ENCODE results near the gene STEAP4. TPM values are rescaled to one million over a fixed set of nuclear protein-coding genes. Genes with fewer than 3 reads are reported as not detected.

The STEAP4 gene
- total RNA-seq, 1 experiment from 2014 or later = 0.17 TPM

GRCh38 chr7:88344956-88345832 lies 38.5 kb upstream of the STEAP4 start:
- TF ChIP-seq ZNF281 (CRISPR knock-in tag; IDR thresholded peaks at IDR 0.05) (no peak), PRRX2 (CRISPR knock-in tag; IDR thresholded peaks at IDR 0.05) (no peak), ATF1 (CRISPR knock-in tag; IDR thresholded peaks at IDR 0.05) (no peak), PRDM15 (CRISPR knock-in tag; IDR thresholded peaks at IDR 0.05) (no peak), ZNF423 (CRISPR knock-in tag; IDR thresholded peaks at IDR 0.05) (no peak), HMGA2 (CRISPR knock-in tag; IDR thresholded peaks at IDR 0.05) (no peak), SP1 (CRISPR knock-in tag; conservative IDR thresholded peaks at IDR 0.05) (no peak), ATF6 (CRISPR knock-in tag; IDR thresholded peaks at IDR 0.05) (no peak), IRF2 (CRISPR knock-in tag; IDR thresholded peaks at IDR 0.05; ENCODE audit: borderline replicate concordance, low read depth) (no peak), ZNF263 (CRISPR knock-in tag; IDR thresholded peaks at IDR 0.05; ENCODE audit: low read depth) (no peak)
- DNase-seq (ENCODE audit: low spot score) = peak; percentile 67
- H3K4me3 Mint-ChIP-seq = no peak overlapping the region

GRCh38 chr7:88344271-88344670 lies 37.6 kb upstream of the STEAP4 start:
- POLR2A ChIA-PET = no interaction called here
- ATAC-seq = no peak
- no peak overlapping the region for H3K27ac Mint-ChIP-seq
- TF ChIP-seq E2F5 (CRISPR knock-in tag; IDR thresholded peaks at IDR 0.05) (no peak), ZSCAN18 (CRISPR knock-in tag; IDR thresholded peaks at IDR 0.05) (no peak), TEAD1 (CRISPR knock-in tag; IDR thresholded peaks at IDR 0.05) (no peak), CDX4 (CRISPR knock-in tag; IDR thresholded peaks at IDR 0.05; ENCODE audit: borderline replicate concordance) (no peak), MYBL2 (CRISPR knock-in tag; IDR thresholded peaks at IDR 0.05) (no peak), ZNF138 (CRISPR knock-in tag; conservative IDR thresholded peaks at IDR 0.05) (no peak), USF1 (CRISPR knock-in tag; IDR thresholded peaks at IDR 0.05) (no peak), FOXK1 (CRISPR knock-in tag; IDR thresholded peaks at IDR 0.05) (no peak), ZNF425 (CRISPR knock-in tag; conservative IDR thresholded peaks at IDR 0.05) (no peak)

More at GRCh38 chr7:88344956-88345832, 38.5 kb upstream of the STEAP4 start:
- Mint-ChIP-seq H3K27me3 (ENCODE audit: low read depth) (no peaks in the 10 kb centered on the region), H3K36me3 (no peaks in the 10 kb centered on the region), H3K27ac (no peak overlapping the region), H3K9me3 (no peaks in the 10 kb centered on the region), H3K4me1 (peaks cover 30% of the 10 kb centered on the region)
- ChIA-PET POLR2A (interaction anchor here (0.6 kb wide), 2 partner anchors 83 to 144 kb away, joined by 3 read pairs; no protein-coding TSS in a partner anchor), CTCF (interaction anchor here (0.6 to 2.2 kb wide), 28 partner anchors 9 to 1431 kb away, joined by 3 to 25 read pairs (median 4); partner anchors contain the start of gene STEAP4)
- ATAC-seq = peak; percentile 97

More at GRCh38 chr7:88344271-88344670, 37.6 kb upstream of the STEAP4 start:
- H3K27me3 Mint-ChIP-seq (ENCODE audit: low read depth) = no peaks in the 10 kb centered on the region
- no peak for DNase-seq (ENCODE audit: low spot score)
- no peak overlapping the region for H3K4me3 Mint-ChIP-seq
- CTCF ChIA-PET = interaction anchor here (1.2 to 1.6 kb wide), 3 partner anchors 44 to 99 kb away, joined by 3 to 6 read pairs (median 4); no protein-coding TSS in a partner anchor
- no peaks in the 10 kb centered on the region for H3K36me3 Mint-ChIP-seq
- no peaks in the 10 kb centered on the region for H3K9me3 Mint-ChIP-seq
- peaks cover 30% of the 10 kb centered on the region for H3K4me1 Mint-ChIP-seq
